ENCODE measurements around the gene CST3. TPM values are rescaled to one million over a fixed set of nuclear protein-coding genes. Genes with fewer than 3 reads are reported as not detected.

CST3 gene
- total and polyA plus RNA-seq, 11 donors = 240 to 1,194 (median 611) TPM

- TF ChIP-seq CTCF (IDR thresholded peaks at IDR 0.05) (no peak), POLR2A (IDR thresholded peaks at IDR 0.05) (peak in 1 of 2 donors; percentile 15)
- peak overlapping the region in 9 of 12 donors; percentile 31 to 76 (median 49) for H3K27ac ChIP-seq
Measured at GRCh38 chr20:23629017-23629541, 8.7 kb downstream of the CST3 start.

GRCh38 chr20:23628402-23629016 is 9.2 kb downstream of the CST3 start:
- DNase-seq (no peak), ATAC-seq (no peak)
- peaks cover 0 to 63% (median 13%) of the 10 kb centered on the region in 12 donors for H3K4me1 ChIP-seq

More at GRCh38 chr20:23629017-23629541, 8.7 kb downstream of the CST3 start:
- DNase-seq (peak in 2 of 5 donors; percentile 52 to 75), ATAC-seq (peak; percentile 16 to 88 (median 68))
- peaks cover 0 to 2% (median 0%) of the 10 kb centered on the region in 12 donors for H3K9me3 ChIP-seq
- intact Hi-C loops (cut with DNase I) = no loop called here
- peaks cover under 1 to 63% (median 15%) of the 10 kb centered on the region in 12 donors for H3K4me1 ChIP-seq
- H3K4me3 ChIP-seq = no peak overlapping the region
- 45 to 55% (median 50%) methylated on average over 7 of the region's 7 CpGs for WGBS, 4 donors
- H3K27me3 ChIP-seq = no peaks in the 10 kb centered on the region
- peaks cover 0 to 30% (median 22%) of the 10 kb centered on the region in 9 donors for H3K36me3 ChIP-seq

GRCh38 chr20:23627501-23627900 is 10.3 kb downstream of the CST3 start:
- H3K4me1 ChIP-seq = peaks cover 3 to 63% (median 16%) of the 10 kb centered on the region in 12 donors
- ATAC-seq (no peak), DNase-seq (no peak)
- no peak overlapping the region for H3K4me3 ChIP-seq
- intact Hi-C loops (cut with DNase I) = no loop called here
- H3K9me3 ChIP-seq = peaks cover 0 to 2% (median 0%) of the 10 kb centered on the region in 12 donors
- peaks cover 0 to 15% (median 8%) of the 10 kb centered on the region in 9 donors for H3K36me3 ChIP-seq
- no peaks in the 10 kb centered on the region for H3K27me3 ChIP-seq
- no peak for TF ChIP-seq CTCF (IDR thresholded peaks at IDR 0.05)
- no peak for TF ChIP-seq POLR2A (IDR thresholded peaks at IDR 0.05)
- no peak overlapping the region for H3K27ac ChIP-seq
- 76 to 91% (median 82%) methylated on average over 3 of the region's 3 CpGs for WGBS, 4 donors

More at GRCh38 chr20:23628402-23629016, 9.2 kb downstream of the CST3 start:
- Histone ChIP-seq H3K27me3 (no peaks in the 10 kb centered on the region), H3K36me3 (peaks cover 0 to 25% (median 16%) of the 10 kb centered on the region in 9 donors), H3K9me3 (peaks cover 0 to 2% (median 0%) of the 10 kb centered on the region in 12 donors), H3K4me3 (no peak overlapping the region), H3K27ac (peak overlapping the region in 6 of 12 donors; percentile 31 to 76 (median 45))
- intact Hi-C loops (cut with DNase I) = no loop called here
- TF ChIP-seq POLR2A (IDR thresholded peaks at IDR 0.05) = no peak
- WGBS, 4 donors = 81 to 92% (median 84%) methylated on average over 6 of the region's 6 CpGs

DNA sequence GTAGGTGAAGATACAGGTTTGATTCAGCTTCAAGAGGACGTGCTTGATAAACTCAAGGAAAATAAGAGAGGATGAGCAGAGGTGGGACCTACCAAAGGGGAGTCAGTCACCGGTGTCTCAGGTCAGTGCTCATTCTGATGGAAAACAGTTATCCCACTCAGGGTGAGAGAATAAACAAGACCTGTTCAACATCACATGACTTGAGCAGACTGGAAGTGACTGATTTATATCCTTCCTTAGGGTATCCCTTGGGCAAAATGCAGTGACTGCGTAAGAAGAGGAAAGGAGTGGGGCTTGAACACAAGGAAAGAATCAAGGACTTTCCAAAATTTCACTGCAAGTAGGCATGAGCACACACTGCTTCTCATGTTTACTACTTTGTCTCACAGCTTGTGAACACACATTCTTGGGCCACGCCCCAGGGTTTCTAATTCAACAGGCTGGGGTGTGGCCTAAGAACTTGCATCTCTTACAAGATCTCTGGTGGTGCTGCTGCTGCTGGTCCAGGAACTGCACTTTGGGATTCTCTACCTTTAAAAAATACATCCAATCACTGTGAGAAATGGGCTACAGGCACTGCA is 11.6 kb downstream of the CST3 start:
- no peak for ATAC-seq
- H3K4me3 ChIP-seq = no peak overlapping the region
- WGBS, 4 donors = 65 to 75% (median 70%) methylated on average over 4 of the region's 4 CpGs
- intact Hi-C loops (cut with DNase I) = no loop called here
- peaks cover 3 to 60% (median 19%) of the 10 kb centered on the region in 12 donors for H3K4me1 ChIP-seq
- TF ChIP-seq CTCF (IDR thresholded peaks at IDR 0.05) = no peak
- TF ChIP-seq POLR2A (IDR thresholded peaks at IDR 0.05) = no peak
- no peaks in the 10 kb centered on the region for H3K27me3 ChIP-seq
- H3K27ac ChIP-seq = no peak overlapping the region
- H3K9me3 ChIP-seq = peaks cover 0 to 2% (median 0%) of the 10 kb centered on the region in 12 donors
- peaks cover 0 to 1% (median 0%) of the 10 kb centered on the region in 9 donors for H3K36me3 ChIP-seq
- DNase-seq = no peak

Measured in heart left ventricle (tissue), 16 donors.